K562 (cell line): Measurements from ENCODE around the gene TFPI2. TPM values are rescaled to one million over a fixed set of nuclear protein-coding genes. Genes with fewer than 3 reads are reported as not detected.

ENCODE experiments used
- ATAC-seq: fragments of 200-7000 bp; cut with Tn5 transposase; 3 replicates; pipeline ENCODE4 v1.9.1; 2020; ENCODE audit warnings: moderate library complexity
- BruUV-seq: library from RNA; stranded (reverse); fragments of 400-500 nt; replicated peaks from 2 replicates; lab custom pipeline; 2021; lab: Mats Ljungman, UMichigan
- CTCF ChIA-PET: fragments of 300-600 bp; formaldehyde crosslinking; extraction: SDS; loops from one replicate; lab custom pipeline; 2021; ENCODE audit warnings: low intra/inter-chr PET ratio; lab: Yijun Ruan, JAX
- POLR2A ChIA-PET: fragments of 300-600, 350-650 bp; sonication (Branson Sonifier 250); formaldehyde crosslinking; extraction: SDS; loops from one replicate; lab custom pipeline; 2021; ENCODE audit warnings: antibody characterized with exemption, inconsistent platforms; lab: Yijun Ruan, JAX
- DNase-seq, 4 experiments: peaks; one replicate each; pipeline versions ENCODE4 v3.0.0 to v3.0.0-alpha.2; 2011 to 2018; ENCODE audit warnings: low spot score in 3 of 4, mixed read lengths in 3 of 4; ENCODE audit errors: extremely low read depth in 1 of 4
- FAIRE-seq: peaks from 2 replicates; lab custom pipeline; 2011; peaks lifted over from hg19 to GRCh38; lab: Jason Lieb, UNC
- H2AFZ ChIP-seq: 2 replicates; pipeline ENCODE4 v1.6.0; 2011; ENCODE audit warnings: low read depth, low read length, control low read depth, inconsistent platforms
- H3K27ac ChIP-seq: fragments of 200-600 bp; 3 replicates; pipeline ENCODE4 v1.8.0; 2011; ENCODE audit warnings: low read depth, mild to moderate bottlenecking, control low read depth, inconsistent platforms, low read length, moderate library complexity, mixed read lengths; ENCODE audit errors: extremely low read depth
- H3K27me3 ChIP-seq, 2 experiments: fragments of 300-600 bp in 1 of 2; 2 replicates in 1 of 2; 3 replicates in 1 of 2; pipeline versions ENCODE4 v1.6.0 to v1.8.0; 2011; ENCODE audit warnings: inconsistent platforms in 2 of 2, low read length in 2 of 2, mild to moderate bottlenecking in 1 of 2, mixed read lengths in 1 of 2, moderate library complexity in 1 of 2; ENCODE audit not compliant: control insufficient read depth in 2 of 2, insufficient read depth in 2 of 2
- H3K36me3 ChIP-seq: fragments of 300-600 bp; 3 replicates; pipeline ENCODE4 v1.8.0; 2011; ENCODE audit warnings: mild to moderate bottlenecking, low read length, inconsistent platforms; ENCODE audit not compliant: control insufficient read depth, insufficient read depth
- H3K4me1 ChIP-seq, 2 experiments: fragments of 200-600 bp in 1 of 2; replicated peaks in 1 of 2; 2 replicates in 1 of 2; 3 replicates in 1 of 2; pipeline versions ENCODE4 v1.5.1 to v1.8.0; 2011; ENCODE audit warnings: inconsistent platforms in 2 of 2, low read length in 2 of 2, mild to moderate bottlenecking in 1 of 2, mixed read lengths in 1 of 2, moderate library complexity in 1 of 2; ENCODE audit not compliant: control insufficient read depth in 2 of 2, insufficient read depth in 2 of 2
- H3K4me2 ChIP-seq: 2 replicates; pipeline ENCODE4 v1.6.1; 2011; ENCODE audit warnings: low read length, control low read depth, inconsistent platforms, mixed read lengths; ENCODE audit not compliant: insufficient read depth
- H3K4me3 ChIP-seq: fragments of 200-600 bp; sonication (generic), shearing (Covaris generic); 2 replicates; pipeline ENCODE4 v1.5.1; 2016; ENCODE audit warnings: control low read depth, inconsistent platforms
- H3K79me2 ChIP-seq: fragments of 200-600 bp; 3 replicates; pipeline ENCODE4 v1.8.0; 2011; ENCODE audit warnings: low read length, inconsistent platforms; ENCODE audit not compliant: control insufficient read depth, insufficient read depth
- H3K9ac ChIP-seq, 2 experiments: 2 replicates each; pipeline versions ENCODE4 v1.6.0 to v1.6.1; 2011; ENCODE audit warnings: low read depth in 2 of 2, low read length in 2 of 2, control low read depth in 1 of 2, inconsistent platforms in 1 of 2, mild to moderate bottlenecking in 1 of 2, mixed read lengths in 1 of 2; ENCODE audit not compliant: insufficient read depth in 1 of 2
- H3K9me1 ChIP-seq: one replicate; pipeline ENCODE4 v1.6.0; 2011; ENCODE audit warnings: inconsistent platforms, mild to moderate bottlenecking, low read length, moderate library complexity; ENCODE audit not compliant: control insufficient read depth, insufficient read depth
- H3K9me3 ChIP-seq: replicated peaks from 2 replicates; pipeline ENCODE4 v1.5.1; 2011; ENCODE audit warnings: low read depth, low read length, inconsistent platforms; ENCODE audit not compliant: control insufficient read depth, insufficient read depth
- H4K20me1 ChIP-seq: replicated peaks from 2 replicates; pipeline ENCODE4 v1.6.1; 2011; ENCODE audit warnings: low read length, inconsistent platforms, mixed read lengths; ENCODE audit not compliant: control insufficient read depth, insufficient read depth
- ASH1L ChIP-seq: fragments of 450-650 bp; IDR thresholded peaks from 2 replicates; pipeline ENCODE4 v1.6.1; 2018; ENCODE audit warnings: borderline replicate concordance, mild to moderate bottlenecking, low read depth; ENCODE audit not compliant: partially characterized antibody
- FOXK2 ChIP-seq, 2 experiments: fragments of 450-650 bp; IDR thresholded peaks in 1 of 2; conservative IDR thresholded peaks in 1 of 2; 2 replicates each; pipeline ENCODE4 v1.6.1; 2016; ENCODE audit warnings: low read depth in 2 of 2, mild to moderate bottlenecking in 1 of 2
- HDAC6 ChIP-seq: IDR thresholded peaks from 2 replicates; pipeline ENCODE4 v1.6.1; 2012; ENCODE audit warnings: low read depth, mild to moderate bottlenecking, control low read depth, inconsistent platforms, low read length, moderate library complexity
- HOXB6 ChIP-seq: fragments of 250-450 bp; sonication (Bioruptor Pico); IDR thresholded peaks from 2 replicates; pipeline ENCODE4 v1.5.1; 2022; ENCODE audit warnings: mild to moderate bottlenecking, borderline replicate concordance
- NCOA6 ChIP-seq: fragments of 450-650 bp; IDR thresholded peaks from 2 replicates; pipeline ENCODE4 v1.6.1; 2017; ENCODE audit warnings: mild to moderate bottlenecking
- NR2C2 ChIP-seq, 2 experiments: fragments of 200-800 bp in 1 of 2; sonication (Bioruptor generic) in 1 of 2; sonication (generic) in 1 of 2; formaldehyde crosslinking in 1 of 2; IDR thresholded peaks; 2 replicates each; pipeline versions ENCODE4 v1.6.1 to v1.8.0; 2016 to 2022; ENCODE audit warnings: mild to moderate bottlenecking in 1 of 2, missing compliant biosample characterization in 1 of 2, missing genetic modification characterization in 1 of 2, missing genetic modification reagents in 1 of 2
- RBM34 ChIP-seq: fragments of 200-400 bp; formaldehyde crosslinking; IDR thresholded peaks from 2 replicates; pipeline ENCODE4 v1.6.1; 2018; ENCODE audit warnings: low read length, borderline replicate concordance; ENCODE audit not compliant: insufficient read depth
- ZNF232 ChIP-seq: sonication (generic); formaldehyde crosslinking; IDR thresholded peaks from 2 replicates; pipeline ENCODE4 v1.8.0; 2022; ENCODE audit warnings: mild to moderate bottlenecking, missing genetic modification reagents
- ZNF274 ChIP-seq: IDR thresholded peaks from 2 replicates; pipeline ENCODE4 v1.6.1; 2011; ENCODE audit warnings: low read depth, mild to moderate bottlenecking, low read length, moderate library complexity, borderline replicate concordance
- ZSCAN32 ChIP-seq: fragments of 450-650 bp; formaldehyde crosslinking; IDR thresholded peaks from 2 replicates; pipeline ENCODE4 v1.4.0; 2020; ENCODE audit warnings: mild to moderate bottlenecking, moderate library complexity
- in situ Hi-C: fragments of 300-500 bp; cut with MboI; formaldehyde crosslinking; loops from 4 replicates; pipeline ENCODE4 v1.15.0; 2018; ENCODE audit warnings: inconsistent platforms, mixed read lengths
- intact Hi-C: fragments of 100-400 bp; cut with micrococcal nuclease; formaldehyde crosslinking; loops from 2 replicates; pipeline ENCODE4 v1.14.2; 2022
- polyA plus RNA-seq, 8 experiments: library from polyadenylated mRNA; depleted of rRNA in 4 of 8; stranded (reverse) in 5 of 8; unstranded in 3 of 8; fragments of >200 nt; fragmentation: Nextera tagmentation in 2 of 8; fragmentation: Illumina TruSeq in 1 of 8; extraction: Ambion mirVana in 2 of 8; extraction: Trizol in 1 of 8; gene quantifications; 2 replicates each; pipeline versions ENCODE4 v1.2.1 to v1.2.3, GENCODE V29; 2011 to 2014; ENCODE audit warnings: inconsistent platforms in 1 of 8, missing spikeins in 1 of 8
- total RNA-seq, 7 experiments: library from RNA; depleted of rRNA in 6 of 7; stranded (reverse); fragments of >200 nt in 6 of 7; fragmentation: Illumina TruSeq in 2 of 7; extraction: Trizol in 2 of 7; gene quantifications; 2 replicates each; pipeline versions ENCODE4 v1.2.1 to v1.2.3, GENCODE V29; 2011 to 2021; ENCODE audit warnings: low replicate concordance in 1 of 7
- TF ChIP-seq, protein P1 (sequence below): IDR thresholded peaks from 2 replicates; pipeline ENCODE4 v1.6.1; 2011; ENCODE audit warnings: borderline replicate concordance, low read depth, mild to moderate bottlenecking, moderate library complexity, low read length; ENCODE audit not compliant: insufficient read depth, poor library complexity, severe bottlenecking
- TF ChIP-seq, protein P2 (sequence below): sonication (generic); formaldehyde crosslinking; IDR thresholded peaks from 2 replicates; pipeline ENCODE4 v1.8.1; 2023; ENCODE audit warnings: missing genetic modification reagents, mild to moderate bottlenecking, borderline replicate concordance
- TF ChIP-seq, protein P3 (sequence below), 2 experiments: fragments of 450-650 bp in 1 of 2; sonication (generic) in 1 of 2; formaldehyde crosslinking; conservative IDR thresholded peaks; 2 replicates each; pipeline versions ENCODE4 v1.4.0 to v1.8.1; 2020 to 2022; ENCODE audit warnings: mild to moderate bottlenecking in 1 of 2, missing genetic modification reagents in 1 of 2

The TFPI2 gene
- total and polyA plus RNA-seq, 9 of the 15 experiments (the other 6 are each of a cell fraction or from before 2014, with no cell fraction given): 0.07 to 0.25 (median 0.11) TPM; not detected in 4

DNA sequence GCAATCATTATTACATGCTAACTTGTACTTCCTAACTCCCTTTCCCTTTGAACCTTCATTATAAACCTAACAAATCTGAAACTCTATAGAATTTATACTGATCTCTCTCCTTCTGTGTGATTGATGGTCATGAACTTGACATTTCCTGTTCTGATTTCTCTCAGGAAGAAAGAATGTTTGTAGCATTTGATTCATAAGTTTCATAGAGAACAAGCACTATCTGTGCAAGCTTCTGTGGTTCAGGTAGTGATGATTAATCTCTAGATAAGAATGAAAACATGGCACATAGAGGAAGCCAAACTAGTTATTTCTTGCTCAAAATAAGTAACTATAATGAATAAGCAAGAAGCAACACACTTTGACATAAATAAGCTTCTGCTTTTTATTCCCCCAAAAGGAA, 34.2 kb downstream of the TFPI2 start:
- H3K4me3 ChIP-seq: no peak overlapping the region
- H3K4me1 ChIP-seq: no peaks in the 10 kb centered on the region
- H3K27ac ChIP-seq: no peak overlapping the region
- no peaks in the 10 kb centered on the region for H4K20me1 ChIP-seq
- no peak for ATAC-seq
- H3K9ac ChIP-seq: no peak overlapping the region
- no peaks in the 10 kb centered on the region for H3K27me3 ChIP-seq
- no peaks in the 10 kb centered on the region for H3K79me2 ChIP-seq
- in situ Hi-C loops: no loop called here
- H3K9me3 ChIP-seq: no peaks in the 10 kb centered on the region
- no peak overlapping the region for H2AFZ ChIP-seq
- no peaks in the 10 kb centered on the region for H3K36me3 ChIP-seq
- H3K9me1 ChIP-seq: no peaks in the 10 kb centered on the region
- no TSS peak for BruUV-seq
- intact Hi-C loops: no loop called here
- DNase-seq: no peak
- H3K4me2 ChIP-seq: no peak overlapping the region
- ChIA-PET CTCF (no interaction called here), POLR2A (interaction anchor here (0.5 kb wide), 1 partner anchor 12 kb away, joined by 3 read pairs; no protein-coding TSS in a partner anchor)
- FAIRE-seq: no peak
- TF ChIP-seq, protein P1, sequence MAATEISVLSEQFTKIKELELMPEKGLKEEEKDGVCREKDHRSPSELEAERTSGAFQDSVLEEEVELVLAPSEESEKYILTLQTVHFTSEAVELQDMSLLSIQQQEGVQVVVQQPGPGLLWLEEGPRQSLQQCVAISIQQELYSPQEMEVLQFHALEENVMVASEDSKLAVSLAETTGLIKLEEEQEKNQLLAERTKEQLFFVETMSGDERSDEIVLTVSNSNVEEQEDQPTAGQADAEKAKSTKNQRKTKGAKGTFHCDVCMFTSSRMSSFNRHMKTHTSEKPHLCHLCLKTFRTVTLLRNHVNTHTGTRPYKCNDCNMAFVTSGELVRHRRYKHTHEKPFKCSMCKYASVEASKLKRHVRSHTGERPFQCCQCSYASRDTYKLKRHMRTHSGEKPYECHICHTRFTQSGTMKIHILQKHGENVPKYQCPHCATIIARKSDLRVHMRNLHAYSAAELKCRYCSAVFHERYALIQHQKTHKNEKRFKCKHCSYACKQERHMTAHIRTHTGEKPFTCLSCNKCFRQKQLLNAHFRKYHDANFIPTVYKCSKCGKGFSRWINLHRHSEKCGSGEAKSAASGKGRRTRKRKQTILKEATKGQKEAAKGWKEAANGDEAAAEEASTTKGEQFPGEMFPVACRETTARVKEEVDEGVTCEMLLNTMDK: no peak
- TF ChIP-seq RBM34 (no peak), NCOA6 (no peak), ZSCAN32 (CRISPR knock-in tag) (no peak), ZNF274 (no peak), HDAC6 (no peak), ZNF232 (CRISPR knock-in tag) (no peak), NR2C2 (CRISPR knock-in tag; IDR thresholded peaks at IDR 0.05) (no peak), NR2C2 (tag; IDR thresholded peaks at IDR 0.05) (no peak), ASH1L (no peak), FOXK2 (conservative IDR thresholded peaks at IDR 0.05 in 1 of 2, IDR thresholded peaks at IDR 0.05 in 1 of 2; ENCODE audit: low read depth in 2 of 2) (no peak), HOXB6 (no peak)
- TF ChIP-seq, protein P2, sequence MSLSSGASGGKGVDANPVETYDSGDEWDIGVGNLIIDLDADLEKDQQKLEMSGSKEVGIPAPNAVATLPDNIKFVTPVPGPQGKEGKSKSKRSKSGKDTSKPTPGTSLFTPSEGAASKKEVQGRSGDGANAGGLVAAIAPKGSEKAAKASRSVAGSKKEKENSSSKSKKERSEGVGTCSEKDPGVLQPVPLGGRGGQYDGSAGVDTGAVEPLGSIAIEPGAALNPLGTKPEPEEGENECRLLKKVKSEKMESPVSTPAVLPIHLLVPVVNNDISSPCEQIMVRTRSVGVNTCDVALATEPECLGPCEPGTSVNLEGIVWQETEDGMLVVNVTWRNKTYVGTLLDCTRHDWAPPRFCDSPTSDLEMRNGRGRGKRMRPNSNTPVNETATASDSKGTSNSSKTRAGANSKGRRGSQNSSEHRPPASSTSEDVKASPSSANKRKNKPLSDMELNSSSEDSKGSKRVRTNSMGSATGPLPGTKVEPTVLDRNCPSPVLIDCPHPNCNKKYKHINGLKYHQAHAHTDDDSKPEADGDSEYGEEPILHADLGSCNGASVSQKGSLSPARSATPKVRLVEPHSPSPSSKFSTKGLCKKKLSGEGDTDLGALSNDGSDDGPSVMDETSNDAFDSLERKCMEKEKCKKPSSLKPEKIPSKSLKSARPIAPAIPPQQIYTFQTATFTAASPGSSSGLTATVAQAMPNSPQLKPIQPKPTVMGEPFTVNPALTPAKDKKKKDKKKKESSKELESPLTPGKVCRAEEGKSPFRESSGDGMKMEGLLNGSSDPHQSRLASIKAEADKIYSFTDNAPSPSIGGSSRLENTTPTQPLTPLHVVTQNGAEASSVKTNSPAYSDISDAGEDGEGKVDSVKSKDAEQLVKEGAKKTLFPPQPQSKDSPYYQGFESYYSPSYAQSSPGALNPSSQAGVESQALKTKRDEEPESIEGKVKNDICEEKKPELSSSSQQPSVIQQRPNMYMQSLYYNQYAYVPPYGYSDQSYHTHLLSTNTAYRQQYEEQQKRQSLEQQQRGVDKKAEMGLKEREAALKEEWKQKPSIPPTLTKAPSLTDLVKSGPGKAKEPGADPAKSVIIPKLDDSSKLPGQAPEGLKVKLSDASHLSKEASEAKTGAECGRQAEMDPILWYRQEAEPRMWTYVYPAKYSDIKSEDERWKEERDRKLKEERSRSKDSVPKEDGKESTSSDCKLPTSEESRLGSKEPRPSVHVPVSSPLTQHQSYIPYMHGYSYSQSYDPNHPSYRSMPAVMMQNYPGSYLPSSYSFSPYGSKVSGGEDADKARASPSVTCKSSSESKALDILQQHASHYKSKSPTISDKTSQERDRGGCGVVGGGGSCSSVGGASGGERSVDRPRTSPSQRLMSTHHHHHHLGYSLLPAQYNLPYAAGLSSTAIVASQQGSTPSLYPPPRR (CRISPR knock-in tag): no peak
- TF ChIP-seq, protein P3, sequence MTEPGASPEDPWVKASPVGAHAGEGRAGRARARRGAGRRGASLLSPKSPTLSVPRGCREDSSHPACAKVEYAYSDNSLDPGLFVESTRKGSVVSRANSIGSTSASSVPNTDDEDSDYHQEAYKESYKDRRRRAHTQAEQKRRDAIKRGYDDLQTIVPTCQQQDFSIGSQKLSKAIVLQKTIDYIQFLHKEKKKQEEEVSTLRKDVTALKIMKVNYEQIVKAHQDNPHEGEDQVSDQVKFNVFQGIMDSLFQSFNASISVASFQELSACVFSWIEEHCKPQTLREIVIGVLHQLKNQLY (CRISPR knock-in tag; conservative IDR thresholded peaks at IDR 0.05): no peak
